ENCODE data around the gene SLC9A7.

SLC9A7 gene

DNA sequence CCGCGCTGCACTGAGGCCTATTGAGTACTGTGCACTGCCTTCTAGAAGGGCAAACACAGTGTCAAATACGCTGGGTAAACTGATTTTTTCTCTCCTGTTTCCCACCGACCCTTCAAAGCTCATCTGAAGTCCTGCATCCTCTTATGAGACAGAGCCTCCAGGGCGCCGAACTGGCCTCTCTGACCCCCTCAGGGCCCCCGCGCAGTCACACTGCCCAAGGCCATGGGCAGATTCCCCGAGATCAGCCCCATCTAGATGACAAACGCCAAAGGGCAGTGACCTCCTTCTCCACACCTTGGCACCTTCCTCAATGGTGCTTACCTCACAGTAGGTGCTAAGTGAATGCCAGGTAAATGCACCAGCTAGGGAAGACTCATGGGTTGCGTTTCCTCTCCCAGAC is 151.0 kb downstream of the SLC9A7 start:
- Histone ChIP-seq H3K27me3 (ENCODE audit: control insufficient read depth, insufficient read depth, low read length) (no peaks in the 10 kb centered on the region), H3K27ac (ENCODE audit: low read depth, low read length) (no peak overlapping the region), H3K36me3 (ENCODE audit: control insufficient read depth, insufficient read depth, low read length) (no peaks in the 10 kb centered on the region)

GRCh38 chrX:46602468-46603102 is 156.3 kb downstream of the SLC9A7 start:
- no peaks in the 10 kb centered on the region for H3K36me3 ChIP-seq (ENCODE audit: control insufficient read depth, insufficient read depth, low read length)
- no peaks in the 10 kb centered on the region for H3K4me1 ChIP-seq (ENCODE audit: control insufficient read depth, insufficient read depth, low read length)
- no peaks in the 10 kb centered on the region for H3K27me3 ChIP-seq (ENCODE audit: control insufficient read depth, insufficient read depth, low read length)
- H3K4me3 ChIP-seq (ENCODE audit: low read length) = no peak overlapping the region
- H3K9ac ChIP-seq (ENCODE audit: low read length) = no peak overlapping the region
- no peak overlapping the region for H3K27ac ChIP-seq (ENCODE audit: low read depth, low read length)

More for the DNA sequence above, 151.0 kb downstream of the SLC9A7 start:
- Histone ChIP-seq H3K4me3 (ENCODE audit: low read length) (no peak overlapping the region), H3K9ac (ENCODE audit: low read length) (no peak overlapping the region), H3K4me1 (ENCODE audit: control insufficient read depth, insufficient read depth, low read length) (no peaks in the 10 kb centered on the region)

- no peak overlapping the region for H3K27ac ChIP-seq (ENCODE audit: low read depth, low read length)
- no peaks in the 10 kb centered on the region for H3K27me3 ChIP-seq (ENCODE audit: control insufficient read depth, insufficient read depth, low read length)
- H3K9ac ChIP-seq (ENCODE audit: low read length) = no peak overlapping the region
- no peaks in the 10 kb centered on the region for H3K36me3 ChIP-seq (ENCODE audit: control insufficient read depth, insufficient read depth, low read length)
- H3K4me1 ChIP-seq (ENCODE audit: control insufficient read depth, insufficient read depth, low read length) = no peaks in the 10 kb centered on the region
- H3K4me3 ChIP-seq (ENCODE audit: low read length) = no peak overlapping the region
Measured at GRCh38 chrX:46601283-46601682, 157.6 kb downstream of the SLC9A7 start.

- H3K27me3 ChIP-seq (ENCODE audit: control insufficient read depth, insufficient read depth, low read length) = no peaks in the 10 kb centered on the region
- no peaks in the 10 kb centered on the region for H3K36me3 ChIP-seq (ENCODE audit: control insufficient read depth, insufficient read depth, low read length)
- no peaks in the 10 kb centered on the region for H3K4me1 ChIP-seq (ENCODE audit: control insufficient read depth, insufficient read depth, low read length)
- no peak overlapping the region for H3K4me3 ChIP-seq (ENCODE audit: low read length)
- H3K27ac ChIP-seq (ENCODE audit: low read depth, low read length) = no peak overlapping the region
- no peak overlapping the region for H3K9ac ChIP-seq (ENCODE audit: low read length)
Measured at GRCh38 chrX:46599051-46599560, 159.8 kb downstream of the SLC9A7 start.

- Histone ChIP-seq H3K27me3 (ENCODE audit: control insufficient read depth, insufficient read depth, low read length) (no peaks in the 10 kb centered on the region), H3K9ac (ENCODE audit: low read length) (no peak overlapping the region), H3K36me3 (ENCODE audit: control insufficient read depth, insufficient read depth, low read length) (no peaks in the 10 kb centered on the region), H3K4me3 (ENCODE audit: low read length) (no peak overlapping the region), H3K27ac (ENCODE audit: low read depth, low read length) (no peak overlapping the region), H3K4me1 (ENCODE audit: control insufficient read depth, insufficient read depth, low read length) (no peaks in the 10 kb centered on the region)
Measured at GRCh38 chrX:46597771-46598170, 161.1 kb downstream of the SLC9A7 start.

GRCh38 chrX:46597208-46597607 is 161.7 kb downstream of the SLC9A7 start:
- Histone ChIP-seq H3K4me1 (ENCODE audit: control insufficient read depth, insufficient read depth, low read length) (no peaks in the 10 kb centered on the region), H3K9ac (ENCODE audit: low read length) (no peak overlapping the region), H3K27ac (ENCODE audit: low read depth, low read length) (no peak overlapping the region), H3K4me3 (ENCODE audit: low read length) (no peak overlapping the region), H3K27me3 (ENCODE audit: control insufficient read depth, insufficient read depth, low read length) (no peaks in the 10 kb centered on the region), H3K36me3 (ENCODE audit: control insufficient read depth, insufficient read depth, low read length) (no peaks in the 10 kb centered on the region)

GRCh38 chrX:46595084-46595483 is 163.8 kb downstream of the SLC9A7 start:
- Histone ChIP-seq H3K27me3 (ENCODE audit: control insufficient read depth, insufficient read depth, low read length) (no peaks in the 10 kb centered on the region), H3K4me1 (ENCODE audit: control insufficient read depth, insufficient read depth, low read length) (no peaks in the 10 kb centered on the region)

GRCh38 chrX:46589977-46590723 is 168.8 kb downstream of the SLC9A7 start:
- no peaks in the 10 kb centered on the region for H3K4me1 ChIP-seq (ENCODE audit: control insufficient read depth, insufficient read depth, low read length)
- no peak overlapping the region for H3K4me3 ChIP-seq (ENCODE audit: low read length)
- no peak overlapping the region for H3K27ac ChIP-seq (ENCODE audit: low read depth, low read length)
- no peaks in the 10 kb centered on the region for H3K36me3 ChIP-seq (ENCODE audit: control insufficient read depth, insufficient read depth, low read length)
- H3K27me3 ChIP-seq (ENCODE audit: control insufficient read depth, insufficient read depth, low read length) = no peaks in the 10 kb centered on the region
- no peak overlapping the region for H3K9ac ChIP-seq (ENCODE audit: low read length)

More at GRCh38 chrX:46595084-46595483, 163.8 kb downstream of the SLC9A7 start:
- Histone ChIP-seq H3K9ac (ENCODE audit: low read length) (no peak overlapping the region), H3K36me3 (ENCODE audit: control insufficient read depth, insufficient read depth, low read length) (no peaks in the 10 kb centered on the region), H3K27ac (ENCODE audit: low read depth, low read length) (no peak overlapping the region), H3K4me3 (ENCODE audit: low read length) (no peak overlapping the region)

- Histone ChIP-seq H3K4me1 (ENCODE audit: control insufficient read depth, insufficient read depth, low read length) (no peaks in the 10 kb centered on the region), H3K27ac (ENCODE audit: low read depth, low read length) (no peak overlapping the region), H3K4me3 (ENCODE audit: low read length) (no peak overlapping the region)
Measured at GRCh38 chrX:46588263-46588662, 170.7 kb downstream of the SLC9A7 start.

DNA sequence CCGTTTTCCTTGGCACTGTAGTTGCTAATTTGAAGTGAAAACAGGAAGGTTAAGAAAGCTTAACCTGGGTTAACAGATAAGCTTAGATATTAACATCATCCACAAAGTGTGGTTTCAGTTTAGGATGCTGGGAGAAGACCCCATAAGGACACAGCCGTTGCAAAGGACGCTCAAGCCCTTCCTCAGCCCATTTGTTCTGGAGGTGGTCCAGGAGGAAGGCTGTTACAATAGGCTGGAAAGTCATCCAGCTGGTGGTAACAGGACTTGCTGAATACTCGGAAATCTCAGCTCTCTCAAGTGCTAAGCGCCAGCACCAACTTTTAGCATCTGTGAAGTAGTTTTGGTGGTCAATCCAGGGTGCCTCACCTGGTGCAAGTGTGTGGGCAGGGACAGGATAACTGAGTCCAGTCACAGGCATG is 171.2 kb downstream of the SLC9A7 start:
- Histone ChIP-seq H3K36me3 (ENCODE audit: control insufficient read depth, insufficient read depth, low read length) (no peaks in the 10 kb centered on the region), H3K27ac (ENCODE audit: low read depth, low read length) (no peak overlapping the region), H3K27me3 (ENCODE audit: control insufficient read depth, insufficient read depth, low read length) (no peaks in the 10 kb centered on the region), H3K9ac (ENCODE audit: low read length) (no peak overlapping the region), H3K4me3 (ENCODE audit: low read length) (no peak overlapping the region), H3K4me1 (ENCODE audit: control insufficient read depth, insufficient read depth, low read length) (no peaks in the 10 kb centered on the region)

More at GRCh38 chrX:46588263-46588662, 170.7 kb downstream of the SLC9A7 start:
- Histone ChIP-seq H3K27me3 (ENCODE audit: control insufficient read depth, insufficient read depth, low read length) (no peaks in the 10 kb centered on the region), H3K36me3 (ENCODE audit: control insufficient read depth, insufficient read depth, low read length) (no peaks in the 10 kb centered on the region), H3K9ac (ENCODE audit: low read length) (no peak overlapping the region)

- Histone ChIP-seq H3K4me3 (ENCODE audit: low read length) (no peak overlapping the region), H3K36me3 (ENCODE audit: control insufficient read depth, insufficient read depth, low read length) (no peaks in the 10 kb centered on the region), H3K4me1 (ENCODE audit: control insufficient read depth, insufficient read depth, low read length) (no peaks in the 10 kb centered on the region), H3K27me3 (ENCODE audit: control insufficient read depth, insufficient read depth, low read length) (no peaks in the 10 kb centered on the region), H3K9ac (ENCODE audit: low read length) (no peak overlapping the region), H3K27ac (ENCODE audit: low read depth, low read length) (peak overlapping the region; percentile 3)
Measured at GRCh38 chrX:46587158-46587557, 171.8 kb downstream of the SLC9A7 start.

- Histone ChIP-seq H3K4me1 (ENCODE audit: control insufficient read depth, insufficient read depth, low read length) (no peaks in the 10 kb centered on the region), H3K36me3 (ENCODE audit: control insufficient read depth, insufficient read depth, low read length) (no peaks in the 10 kb centered on the region), H3K27me3 (ENCODE audit: control insufficient read depth, insufficient read depth, low read length) (no peaks in the 10 kb centered on the region), H3K4me3 (ENCODE audit: low read length) (no peak overlapping the region), H3K27ac (ENCODE audit: low read depth, low read length) (no peak overlapping the region), H3K9ac (ENCODE audit: low read length) (no peak overlapping the region)
Measured at GRCh38 chrX:46584736-46585135, 174.2 kb downstream of the SLC9A7 start.
